CD4-positive, alpha-beta T cell treated with Interleukin-2 at 100 ng/mL for 4 hours (primary cell): ENCODE measurements around the gene IMMP2L.

ENCODE experiments used
- DNase-seq: peaks from one replicate; pipeline ENCODE4 v3.0.0-alpha.2; 2020; ENCODE audit warnings: low spot score

Gene IMMP2L

DNA sequence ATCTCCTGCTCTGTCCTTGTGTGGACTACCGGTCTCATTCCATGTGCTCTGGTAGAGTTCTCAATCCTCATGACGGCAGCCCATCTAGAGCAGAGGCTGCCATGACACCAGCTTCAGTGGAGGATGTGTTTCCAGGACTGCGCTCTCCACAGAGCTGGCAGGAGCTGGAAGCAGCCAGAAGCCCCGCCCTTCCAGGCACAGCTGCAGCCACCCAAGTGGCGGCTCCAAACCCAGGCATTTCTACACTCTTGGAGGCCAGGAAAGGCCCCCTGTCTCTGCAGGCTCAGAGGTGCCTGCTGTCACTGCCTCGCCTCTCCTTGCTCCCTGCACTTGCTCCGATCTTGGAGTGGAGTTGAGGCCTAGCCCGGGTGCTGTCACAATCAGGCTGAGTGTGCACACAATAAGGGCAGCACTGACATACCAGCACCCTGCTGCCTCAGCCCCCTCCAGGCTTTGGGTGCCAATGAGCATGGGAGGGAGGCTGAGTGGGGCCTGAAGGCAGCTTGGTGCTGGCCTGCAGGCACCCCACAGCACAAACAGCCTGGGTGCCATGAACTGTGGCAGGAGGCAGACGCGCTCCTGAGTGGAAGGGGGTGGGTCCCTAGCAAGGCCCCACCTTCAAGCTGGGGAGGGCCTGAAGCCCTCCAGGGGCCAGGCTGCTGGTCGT, 349.3 kb downstream of the IMMP2L start:
- DNase-seq: no peak

DNA sequence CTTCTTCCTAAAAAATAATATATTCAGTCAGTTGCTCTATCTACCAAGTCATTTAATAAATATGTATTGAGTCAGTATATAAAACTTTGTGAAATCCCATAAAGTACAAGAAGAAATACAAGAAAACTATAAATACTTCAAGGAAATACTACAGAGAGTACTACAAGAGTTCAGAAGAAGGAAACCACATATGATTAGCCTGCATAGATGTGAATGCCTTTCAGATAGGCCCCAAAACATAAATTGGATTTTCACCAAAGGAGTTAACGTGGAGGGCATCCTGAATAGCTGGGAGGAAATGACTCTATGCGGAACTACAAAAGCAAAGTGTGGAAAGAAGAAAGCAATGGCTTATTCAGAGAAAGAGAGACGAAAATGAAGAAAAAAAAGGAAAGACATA, 351.3 kb downstream of the IMMP2L start:
- no peak for DNase-seq

DNA sequence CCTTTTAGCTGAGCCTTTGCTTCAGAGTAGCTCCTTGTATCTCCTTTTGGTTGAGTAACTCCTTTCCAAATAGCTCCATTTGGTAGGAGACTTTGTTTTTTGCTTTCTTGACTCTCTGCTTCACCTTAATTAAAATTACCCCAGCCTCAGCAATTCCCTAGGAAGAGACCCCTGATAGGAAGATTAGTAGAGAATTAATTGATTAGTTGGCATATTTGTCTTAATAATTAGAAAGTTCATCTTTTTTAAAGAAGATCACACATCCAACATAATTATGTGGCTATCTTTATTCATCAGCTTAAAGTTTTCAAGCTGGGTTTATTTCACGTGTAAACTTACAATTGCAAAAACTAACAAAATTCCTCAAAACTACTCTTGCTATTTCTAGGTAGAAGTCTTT, 352.2 kb downstream of the IMMP2L start:
- no peak for DNase-seq

DNA sequence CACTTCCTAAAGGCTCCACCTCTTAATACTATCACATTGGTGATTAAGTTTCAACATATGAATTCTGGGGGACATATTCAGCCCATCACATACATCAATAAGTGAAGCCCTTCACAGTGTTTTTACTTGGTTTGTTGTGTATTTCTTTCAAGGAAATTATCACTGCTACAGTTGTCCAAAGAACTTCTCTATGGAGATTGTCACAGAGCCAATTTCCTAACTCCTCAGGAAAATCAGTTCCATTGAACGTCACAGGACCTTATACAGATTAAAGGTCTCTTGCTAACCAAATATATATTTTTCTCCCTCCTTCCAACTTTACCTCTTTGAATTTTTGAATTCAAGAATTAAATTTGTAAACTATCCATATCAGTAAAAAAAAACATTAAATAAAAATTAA, 357.0 kb downstream of the IMMP2L start:
- no peak for DNase-seq

DNA sequence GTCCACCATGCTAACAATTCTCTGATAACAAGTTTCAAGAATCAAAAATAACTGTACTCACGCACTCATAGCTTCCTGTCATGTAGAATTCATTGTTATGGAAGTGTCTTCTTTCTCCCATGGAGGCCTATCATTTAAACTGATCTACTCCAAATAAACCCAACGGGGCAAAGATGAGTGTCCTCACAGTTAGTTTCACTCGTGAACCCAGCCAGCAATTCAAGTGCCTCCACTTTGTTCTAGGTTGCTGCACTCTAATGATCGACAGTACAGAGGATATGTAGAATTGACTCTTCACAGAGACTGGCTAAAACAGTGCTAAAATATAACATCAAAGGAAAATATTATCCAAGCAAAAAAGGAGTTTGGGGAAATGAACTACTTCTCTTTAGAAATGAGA, 360.0 kb downstream of the IMMP2L start:
- no peak for DNase-seq

DNA sequence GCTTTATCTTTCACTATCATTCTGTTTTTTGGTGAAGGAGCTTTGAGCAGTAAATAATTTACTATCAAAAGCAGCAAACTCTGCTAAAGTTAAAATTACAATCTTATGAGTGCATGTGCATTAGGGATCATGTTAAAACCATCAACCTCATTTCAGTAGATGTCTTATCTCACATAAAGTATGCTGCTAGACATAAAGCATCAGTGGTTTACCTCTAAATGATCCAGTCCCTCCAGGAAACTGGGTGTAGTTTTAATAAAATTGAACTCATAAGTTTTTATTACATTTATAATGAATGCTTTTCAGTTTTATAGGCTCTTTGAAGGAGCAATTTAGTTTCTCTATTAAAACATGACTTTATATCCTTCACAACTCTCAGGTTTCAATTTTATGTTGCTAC, 362.6 kb downstream of the IMMP2L start:
- DNase-seq: no peak

DNA sequence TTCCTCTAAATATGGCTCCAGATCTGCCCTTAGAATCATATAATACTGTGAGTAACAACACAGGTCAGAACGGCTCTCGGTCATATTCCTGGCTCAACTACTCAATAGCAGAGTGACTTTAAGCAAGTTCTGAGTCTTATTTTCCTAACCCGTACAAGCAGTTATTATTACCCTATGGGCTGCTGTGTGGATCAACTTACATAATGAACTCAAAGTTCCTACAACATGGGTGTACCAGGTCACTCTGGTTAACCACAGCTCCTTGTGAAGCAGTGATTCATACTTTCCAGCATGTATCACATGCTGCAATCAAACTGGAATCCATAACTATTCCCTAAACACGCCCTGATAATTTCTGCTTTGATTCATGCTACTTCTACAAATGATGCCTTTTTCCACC, 364.0 kb downstream of the IMMP2L start:
- no peak for DNase-seq

DNA sequence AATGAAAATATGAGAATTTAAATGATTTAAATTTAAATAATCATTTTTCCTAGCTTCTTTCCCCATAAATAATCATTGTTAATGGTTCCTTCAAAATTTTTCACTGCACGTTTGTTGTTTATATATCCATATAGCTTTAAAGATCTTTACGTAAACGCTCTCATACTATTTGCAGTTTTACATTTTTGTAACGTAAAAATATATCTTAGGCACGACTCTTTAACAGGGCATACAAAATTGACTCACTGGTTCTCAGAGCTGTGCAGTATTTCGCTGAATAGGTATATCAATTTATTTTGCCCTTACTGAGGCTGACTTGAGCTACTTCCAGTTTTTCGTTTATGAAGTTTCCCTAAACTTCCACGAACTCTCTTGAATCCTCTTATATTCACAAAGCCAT, 365.6 kb downstream of the IMMP2L start:
- DNase-seq: no peak

DNA sequence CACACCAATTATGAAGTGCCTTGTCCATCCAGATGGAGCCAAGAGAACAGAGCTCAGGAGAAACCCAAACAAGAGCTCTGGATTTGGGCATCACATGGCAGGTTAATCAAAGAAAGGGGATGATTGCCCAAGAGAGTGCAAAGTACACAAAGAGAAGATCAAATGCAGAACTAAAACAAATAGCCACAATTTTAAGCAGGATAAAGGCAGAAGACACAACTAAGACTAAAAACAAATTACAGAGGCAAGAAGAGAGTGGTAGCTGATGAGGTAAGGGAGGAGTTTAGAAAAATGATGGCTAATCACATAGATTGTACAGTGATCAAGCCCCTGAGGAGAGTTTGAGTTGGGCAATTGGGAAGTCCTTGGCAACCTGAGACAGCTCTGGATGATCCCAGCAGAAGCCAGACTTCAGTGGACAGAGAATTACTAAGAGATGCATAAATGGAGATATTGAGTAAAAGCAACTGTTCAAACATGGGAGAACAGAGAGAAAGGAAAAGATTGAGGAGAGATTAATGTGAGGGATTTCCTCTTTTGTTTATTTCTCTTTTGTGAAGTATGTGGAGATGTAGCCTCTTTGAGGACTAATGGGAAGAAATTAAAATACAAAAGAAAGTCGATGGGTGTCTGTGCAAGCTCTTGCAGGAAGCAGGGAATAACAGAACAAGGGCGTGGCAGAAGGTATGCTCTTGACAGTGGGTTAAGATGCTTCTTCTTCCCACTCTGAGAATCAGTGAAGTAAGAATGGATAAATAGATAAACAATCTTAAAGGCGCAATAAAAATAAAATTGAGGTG, 369.5 kb downstream of the IMMP2L start:
- no peak for DNase-seq

DNA sequence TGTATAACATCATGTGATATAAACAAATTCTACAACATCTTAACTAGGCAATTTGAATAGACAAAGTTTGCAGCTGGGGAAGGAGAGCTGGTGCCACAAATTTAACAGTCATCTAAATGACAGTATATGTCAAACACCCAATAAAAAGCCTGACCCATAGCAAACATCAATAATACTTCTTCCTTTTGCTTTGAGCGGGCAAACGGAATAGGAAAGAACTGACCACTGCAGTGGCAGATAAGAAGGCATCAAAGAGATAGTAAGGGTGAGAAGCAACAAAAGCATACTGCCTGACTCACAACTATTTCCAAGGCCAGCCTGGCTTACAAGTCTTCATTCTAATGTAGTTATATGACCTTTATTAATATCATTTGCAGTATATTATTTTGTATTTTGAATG, 371.5 kb downstream of the IMMP2L start:
- no peak for DNase-seq

DNA sequence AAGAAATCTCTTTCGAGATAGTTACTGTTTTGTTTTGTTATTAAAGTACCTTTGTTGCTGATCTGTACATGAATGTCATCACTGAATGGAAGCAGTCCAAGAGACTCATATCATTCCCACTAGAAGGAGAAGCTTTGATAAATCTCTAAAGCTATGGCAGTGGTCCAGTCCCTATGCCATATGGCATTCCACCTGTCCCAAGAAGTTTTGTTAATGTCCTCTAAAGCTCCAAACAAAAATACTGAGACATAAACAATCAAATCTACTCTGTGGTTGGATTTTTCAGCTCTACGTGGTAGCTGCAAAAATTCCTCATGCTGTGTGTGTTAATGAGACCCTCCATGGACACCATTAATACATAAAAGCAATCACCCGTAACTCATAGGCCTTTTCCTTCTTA, 377.3 kb downstream of the IMMP2L start:
- no peak for DNase-seq

DNA sequence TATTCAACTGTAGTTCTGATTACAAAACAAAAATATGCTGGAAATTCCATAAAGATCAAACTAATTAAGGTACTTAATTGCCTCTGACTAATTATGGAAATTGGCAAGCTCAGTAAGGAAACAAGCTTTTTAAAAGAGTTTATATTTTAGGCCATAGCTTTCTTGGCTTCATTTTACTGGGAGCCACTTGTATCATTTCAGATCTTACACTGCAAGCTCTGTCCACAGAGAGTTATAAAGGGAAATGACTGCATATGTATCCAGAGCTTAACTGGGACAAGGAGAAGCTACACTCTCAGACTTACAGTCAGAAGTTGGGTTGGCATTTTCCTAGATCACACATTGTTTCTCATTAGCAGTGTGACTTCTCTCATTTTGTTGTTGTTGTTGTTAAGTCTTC, 379.0 kb downstream of the IMMP2L start:
- DNase-seq: no peak

DNA sequence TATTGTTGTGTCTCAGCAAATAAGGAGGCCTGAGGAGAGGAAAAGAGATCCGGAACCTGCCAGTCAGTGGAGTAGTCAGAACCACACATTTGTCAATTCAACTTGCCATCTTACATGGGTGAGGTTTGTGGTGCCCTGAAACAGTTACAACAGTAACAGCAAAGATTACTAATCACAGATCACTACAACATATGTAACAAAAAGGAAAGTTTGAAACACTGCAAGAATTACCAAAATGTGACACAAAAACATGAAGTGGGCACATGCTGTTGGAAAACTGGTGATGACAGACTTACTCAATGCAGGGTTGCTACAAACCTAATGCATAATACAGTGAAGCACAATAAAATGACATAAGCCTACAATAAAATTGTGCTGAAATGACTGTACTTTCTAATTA, 382.0 kb downstream of the IMMP2L start:
- no peak for DNase-seq

DNA sequence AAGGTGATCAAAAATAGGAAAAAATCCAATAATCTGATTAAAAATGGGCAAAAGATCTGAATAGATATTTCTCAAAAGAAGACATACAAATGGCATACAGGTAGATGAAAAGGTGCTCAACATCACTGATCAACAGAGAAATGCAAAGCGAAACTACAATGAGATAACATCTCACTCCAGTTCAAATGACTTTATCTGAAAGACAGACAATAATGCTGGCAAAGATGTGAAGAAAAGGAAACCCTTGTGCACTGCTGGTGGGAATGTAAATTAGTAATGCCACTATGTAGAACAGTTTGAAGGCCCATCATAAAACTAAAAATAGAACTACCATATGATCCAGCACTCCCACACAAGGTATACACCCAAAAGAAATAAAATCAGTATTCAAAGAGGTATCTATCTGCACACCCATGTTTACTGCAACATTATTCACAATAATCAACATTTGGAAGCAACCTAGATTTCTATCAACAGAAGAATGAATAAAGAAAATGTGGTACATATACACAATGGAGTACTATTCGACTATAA, 386.3 kb downstream of the IMMP2L start:
- DNase-seq: no peak

DNA sequence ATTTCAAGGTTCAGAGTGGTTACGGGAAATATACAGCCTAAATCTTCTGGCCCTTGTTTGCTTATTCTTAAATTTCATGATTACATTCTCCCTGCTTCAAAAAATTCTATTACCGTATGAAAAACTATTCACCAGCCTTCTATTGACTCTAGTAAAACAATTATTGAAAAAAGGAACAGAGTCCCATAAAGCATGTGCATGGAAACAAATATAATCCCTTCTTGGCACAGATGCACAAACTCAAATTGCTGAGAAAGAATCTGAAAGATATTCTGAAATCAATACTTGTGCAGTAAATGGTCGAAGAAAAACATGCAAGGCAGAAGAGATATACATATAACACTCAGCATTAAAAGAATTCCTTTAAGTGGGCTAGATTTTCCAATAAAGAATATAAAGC, 387.8 kb downstream of the IMMP2L start:
- DNase-seq: no peak

DNA sequence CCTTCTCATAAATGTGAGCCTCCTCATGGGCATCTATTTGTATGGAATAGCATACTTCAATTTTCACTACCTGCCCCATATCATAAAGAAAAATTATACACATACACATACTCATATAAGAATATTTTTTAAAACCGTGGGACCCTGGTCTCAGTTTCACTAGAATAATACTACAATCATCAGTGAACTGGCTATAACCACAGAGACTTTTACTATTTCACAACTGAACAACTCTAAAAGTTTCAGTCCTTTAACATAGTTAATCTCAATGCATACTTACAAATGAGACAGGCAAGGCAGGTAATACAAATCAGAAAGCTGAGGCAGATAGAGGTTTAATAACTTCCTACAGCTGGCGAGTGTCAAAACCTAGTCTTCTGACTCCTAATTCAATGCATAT, 388.3 kb downstream of the IMMP2L start:
- DNase-seq: no peak

DNA sequence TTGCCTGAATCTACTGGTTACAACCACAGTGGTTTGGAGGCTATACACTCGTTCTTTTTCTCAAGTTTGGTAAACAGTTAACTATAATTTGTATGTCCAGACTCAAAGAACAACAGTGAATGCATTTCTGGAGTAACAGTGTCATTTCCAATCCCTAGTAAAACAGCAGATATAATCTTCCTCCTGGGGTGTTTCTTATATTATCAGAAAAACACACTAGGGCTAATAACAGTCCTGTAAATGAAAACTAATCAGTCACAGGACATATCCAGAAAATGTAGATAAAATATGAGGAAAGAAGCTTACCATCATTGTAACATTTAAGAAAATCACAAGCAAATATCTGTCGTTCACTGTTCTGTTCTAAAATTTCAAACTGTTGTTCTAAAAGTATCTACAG, 388.8 kb downstream of the IMMP2L start:
- DNase-seq: no peak

DNA sequence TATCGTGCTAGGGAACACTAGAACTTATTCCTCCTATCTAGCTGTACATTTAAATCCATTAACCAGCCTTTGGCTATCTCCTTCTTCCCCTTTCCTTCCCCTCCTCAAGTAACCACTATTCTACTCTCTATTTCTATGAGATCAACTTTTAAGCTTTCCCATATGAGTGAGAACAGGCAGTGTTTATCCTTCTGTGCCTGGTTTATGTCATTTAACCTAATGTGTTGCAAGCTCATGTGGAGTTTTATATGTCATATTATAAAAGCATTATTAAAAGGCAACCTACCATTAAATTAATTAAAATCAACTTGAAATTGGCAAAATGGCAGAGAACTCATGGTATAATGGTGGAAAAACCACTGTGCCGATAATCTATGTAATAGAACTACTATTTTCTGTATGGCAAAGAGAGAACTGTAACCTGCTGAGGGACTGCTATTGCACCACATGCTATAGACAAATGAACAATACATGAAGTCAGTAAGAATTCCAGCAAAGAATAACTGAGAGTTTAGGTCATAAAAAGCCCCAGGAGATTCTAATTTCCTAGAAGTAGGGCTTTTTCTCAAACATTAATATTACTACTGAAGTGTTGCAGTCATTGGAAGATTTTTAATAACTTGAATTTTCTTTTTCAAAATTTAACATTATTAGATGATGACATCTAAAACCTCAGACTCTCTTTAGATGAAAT, 389.6 kb downstream of the IMMP2L start:
- no peak for DNase-seq

DNA sequence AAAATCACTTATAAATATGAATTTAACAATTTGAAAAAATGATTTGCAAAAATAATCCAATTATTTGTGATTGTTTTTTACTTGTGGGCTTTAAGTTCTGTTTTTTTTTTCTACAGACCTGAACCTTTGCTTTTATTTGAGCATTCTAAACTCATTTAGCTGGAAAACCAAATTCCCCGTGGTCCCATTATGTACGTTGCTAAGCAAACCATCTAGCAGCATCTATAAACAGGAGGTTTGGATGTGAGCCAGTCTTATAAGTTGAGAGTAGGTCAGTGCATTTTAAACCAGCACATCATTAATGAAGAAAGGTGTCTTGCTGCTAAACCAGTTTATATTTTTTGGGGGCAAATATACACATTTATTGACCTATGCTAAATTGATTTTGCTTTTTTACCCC, 394.1 kb downstream of the IMMP2L start:
- DNase-seq: no peak

DNA sequence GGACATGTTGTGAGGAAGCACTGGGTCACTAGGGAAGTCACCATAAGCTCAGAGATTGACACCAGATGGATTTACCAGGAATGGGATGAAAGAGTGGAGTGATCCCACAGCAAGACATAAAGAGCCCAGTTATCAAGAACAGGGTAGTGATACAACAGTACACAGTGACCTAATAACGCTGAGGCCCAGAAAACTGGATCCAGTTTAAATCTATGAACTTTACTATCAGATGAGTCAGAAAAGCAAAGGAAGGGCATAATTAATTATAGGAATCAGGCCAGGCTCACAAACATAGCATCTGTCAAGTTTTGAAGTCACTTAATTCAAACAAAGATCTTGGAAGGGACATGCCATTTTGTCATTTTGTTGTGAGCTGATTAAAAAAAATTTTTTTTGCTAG, 397.9 kb downstream of the IMMP2L start:
- DNase-seq: no peak

DNA sequence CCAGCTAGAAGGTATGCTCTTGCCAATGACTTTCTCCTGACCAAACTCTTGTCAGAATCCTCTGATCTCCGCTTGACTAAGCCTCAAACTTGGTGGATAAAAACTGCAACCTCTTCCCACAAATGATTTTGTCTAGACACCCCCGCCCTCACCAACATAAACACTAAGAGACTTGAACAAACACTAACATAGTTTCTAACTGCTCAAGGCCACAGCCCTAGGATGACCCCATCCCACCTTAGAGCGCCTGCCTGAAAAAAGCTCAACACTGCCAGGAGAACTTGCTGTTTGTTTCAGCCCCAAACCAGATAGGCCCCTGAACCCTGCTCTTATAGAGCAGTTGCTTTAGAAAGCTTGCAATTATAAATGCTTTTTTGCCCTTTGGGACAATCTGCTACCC, 399.6 kb downstream of the IMMP2L start:
- no peak for DNase-seq

DNA sequence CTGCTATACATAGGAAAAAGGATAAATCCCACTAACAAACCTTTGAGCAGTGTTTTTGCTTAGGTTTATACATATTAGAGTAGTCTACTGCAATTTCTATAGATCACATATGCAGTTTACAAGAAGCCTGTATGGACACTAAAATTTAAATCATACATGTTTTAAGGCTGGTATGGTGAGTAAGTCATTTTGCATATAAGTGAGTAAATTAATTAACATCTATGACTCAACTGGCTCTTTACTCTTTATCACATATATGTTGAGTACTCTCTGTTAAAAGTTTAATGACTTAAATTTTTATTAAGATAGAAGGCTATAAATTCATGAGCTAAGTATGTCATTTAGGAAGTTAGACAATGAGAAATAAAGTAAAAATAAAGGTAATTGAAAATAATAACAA, 402.0 kb downstream of the IMMP2L start:
- no peak for DNase-seq

DNA sequence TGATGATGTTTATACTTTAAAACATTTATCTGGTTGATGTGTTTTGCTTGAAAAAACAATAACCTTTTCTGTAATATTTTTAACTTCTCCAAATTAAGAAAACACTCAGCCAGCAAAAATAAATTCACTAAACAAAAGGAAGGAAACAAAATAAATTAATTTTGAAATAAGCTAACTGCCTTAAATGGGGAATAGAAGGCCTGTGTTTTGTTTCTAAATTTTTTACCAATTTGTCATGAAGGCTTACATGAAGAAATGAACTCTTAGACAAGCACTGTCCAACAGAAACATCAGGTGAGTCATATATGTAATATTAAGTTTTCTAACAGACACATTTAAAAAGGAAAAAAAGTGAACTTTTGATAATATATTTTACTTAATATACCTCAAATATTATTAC, 402.9 kb downstream of the IMMP2L start:
- no peak for DNase-seq
